Fibroblast of the aortic adventitia (primary cell): Measurements from ENCODE around the gene MTMR1. TPM values are rescaled to one million over a fixed set of nuclear protein-coding genes. Genes with fewer than 3 reads are reported as not detected.

Source experiments
- DNase-seq: peaks from one replicate; pipeline ENCODE4 v3.0.0-alpha.2; 2010; ENCODE audit warnings: low read depth
- H3K4me3 ChIP-seq: 2 replicates; pipeline ENCODE4 v1.5.1; 2011; ENCODE audit warnings: low read depth, mild to moderate bottlenecking, control low read depth, low read length, moderate library complexity
- total RNA-seq: library from RNA; depleted of rRNA; stranded (reverse); fragments of >200 nt; gene quantifications from 2 replicates; pipeline ENCODE4 v1.2.3, GENCODE V29; 2012; ENCODE audit warnings: low replicate concordance
- TF ChIP-seq, protein P1 (sequence below): IDR thresholded peaks from 2 replicates; pipeline ENCODE4 v1.5.1; 2011; ENCODE audit warnings: mild to moderate bottlenecking, low read length, control low read depth, inconsistent platforms; ENCODE audit not compliant: insufficient read depth

MTMR1 gene
- total RNA-seq, 1 donor, result 21.6 TPM

- H3K4me3 ChIP-seq, result no peak overlapping the region
- no peak for DNase-seq
- TF ChIP-seq, protein P1, sequence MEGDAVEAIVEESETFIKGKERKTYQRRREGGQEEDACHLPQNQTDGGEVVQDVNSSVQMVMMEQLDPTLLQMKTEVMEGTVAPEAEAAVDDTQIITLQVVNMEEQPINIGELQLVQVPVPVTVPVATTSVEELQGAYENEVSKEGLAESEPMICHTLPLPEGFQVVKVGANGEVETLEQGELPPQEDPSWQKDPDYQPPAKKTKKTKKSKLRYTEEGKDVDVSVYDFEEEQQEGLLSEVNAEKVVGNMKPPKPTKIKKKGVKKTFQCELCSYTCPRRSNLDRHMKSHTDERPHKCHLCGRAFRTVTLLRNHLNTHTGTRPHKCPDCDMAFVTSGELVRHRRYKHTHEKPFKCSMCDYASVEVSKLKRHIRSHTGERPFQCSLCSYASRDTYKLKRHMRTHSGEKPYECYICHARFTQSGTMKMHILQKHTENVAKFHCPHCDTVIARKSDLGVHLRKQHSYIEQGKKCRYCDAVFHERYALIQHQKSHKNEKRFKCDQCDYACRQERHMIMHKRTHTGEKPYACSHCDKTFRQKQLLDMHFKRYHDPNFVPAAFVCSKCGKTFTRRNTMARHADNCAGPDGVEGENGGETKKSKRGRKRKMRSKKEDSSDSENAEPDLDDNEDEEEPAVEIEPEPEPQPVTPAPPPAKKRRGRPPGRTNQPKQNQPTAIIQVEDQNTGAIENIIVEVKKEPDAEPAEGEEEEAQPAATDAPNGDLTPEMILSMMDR, result no peak
Measured at GRCh38 chrX:150792949-150793527, 99.8 kb downstream of the MTMR1 start.

- no peak for DNase-seq
- TF ChIP-seq, protein P1, result no peak
- H3K4me3 ChIP-seq, result no peak overlapping the region
Measured at GRCh38 chrX:150805736-150806135, 112.5 kb downstream of the MTMR1 start.

- TF ChIP-seq, protein P1, result no peak
- no peak for DNase-seq
Measured at GRCh38 chrX:150806827-150807226, 113.6 kb downstream of the MTMR1 start.

DNA sequence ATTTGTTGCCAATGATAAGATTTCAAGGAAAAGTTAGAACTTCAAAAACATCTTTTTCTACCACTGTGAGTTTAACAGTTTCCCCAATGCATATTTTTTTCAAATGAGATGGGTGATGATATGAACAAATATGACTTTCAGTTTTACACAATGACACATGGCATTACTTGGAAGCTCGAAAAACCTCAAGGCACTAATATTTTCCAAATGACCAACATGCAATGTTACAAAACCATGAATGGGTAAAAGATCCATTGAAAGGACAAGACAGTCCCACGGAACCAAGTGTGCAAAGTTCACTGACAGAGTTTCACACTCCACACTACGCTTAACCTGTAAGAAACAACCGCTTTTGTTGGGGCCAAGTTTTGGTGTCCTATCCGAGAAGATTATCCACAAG, 120.7 kb downstream of the MTMR1 start:
- no peak overlapping the region for H3K4me3 ChIP-seq
- no peak for DNase-seq
- TF ChIP-seq, protein P1, result no peak

More at GRCh38 chrX:150806827-150807226, 113.6 kb downstream of the MTMR1 start:
- H3K4me3 ChIP-seq, result no peak overlapping the region

Other genes with a start within 250 kb of the MTMR1 start
- 9.1 and 10.8 TPM in 2 replicates for gene MTM1, start 124.8 kb upstream of the MTMR1 start, total RNA-seq
- gene CD99L2, start 205.3 kb downstream of the MTMR1 start, total RNA-seq, result 46.9 and 71.1 TPM in 2 replicates